ENCODE data around the gene SPATA45. TPM values are rescaled to one million over a fixed set of nuclear protein-coding genes. Genes with fewer than 3 reads are reported as not detected.

SPATA45 gene
- total and polyA plus RNA-seq, 3 experiments from 2014 or later = not detected

DNA sequence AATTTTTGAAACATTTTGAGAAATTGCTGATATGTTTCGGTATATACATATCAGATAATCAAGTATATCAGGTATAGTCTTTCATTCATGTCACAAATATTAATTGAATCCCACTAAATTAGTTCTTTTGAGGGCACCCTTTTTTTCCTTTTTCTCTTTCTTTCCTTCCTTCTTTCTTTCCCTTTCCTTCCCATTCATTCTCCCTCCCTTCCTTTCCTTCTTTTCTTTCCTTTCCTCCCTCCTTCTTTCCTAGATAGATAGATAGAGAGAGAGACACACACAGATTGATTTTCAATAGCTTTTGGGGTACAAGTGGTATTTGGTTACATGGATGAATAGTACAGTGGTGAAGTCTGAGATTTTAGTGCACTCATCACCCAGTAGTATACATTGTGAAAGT is 61.6 kb downstream of the SPATA45 start:
- Histone ChIP-seq H3K27ac (ENCODE audit: low read depth, low read length) (no peak overlapping the region), H3K4me3 (ENCODE audit: low read length) (no peak overlapping the region), H3K4me1 (ENCODE audit: insufficient read depth, low read length) (peaks cover 14% of the 10 kb centered on the region), H3K27me3 (ENCODE audit: insufficient read depth, low read length, poor library complexity, severe bottlenecking) (no peaks in the 10 kb centered on the region), H3K9me3 (ENCODE audit: low read length) (no peaks in the 10 kb centered on the region), H3K36me3 (ENCODE audit: insufficient read depth, low read length) (peaks cover 10% of the 10 kb centered on the region)
- Mint-ChIP-seq H3K36me3 (peaks cover 0 to 56% (median 12%) of the 10 kb centered on the region in 3 donors), H3K9me3 (no peaks in the 10 kb centered on the region), H3K27me3 (no peaks in the 10 kb centered on the region), H3K4me3 (no peak overlapping the region), H3K27ac (peak overlapping the region in 2 of 8 donors; percentile 85 to 95), H3K4me1 (peaks cover 10 to 26% (median 25%) of the 10 kb centered on the region in 3 donors)
- ChIA-PET CTCF (interaction anchor here (1.5 to 2.0 kb wide), 2 partner anchors 121 to 308 kb away, joined by 7 to 9 read pairs; no protein-coding TSS in a partner anchor), POLR2A (interaction anchor here (1.5 kb wide), 1 partner anchor 9 kb away, joined by 3 read pairs; no protein-coding TSS in a partner anchor)
- no peak for DNase-seq

- H3K27me3 Mint-ChIP-seq = no peaks in the 10 kb centered on the region
- no peak overlapping the region for H3K27ac ChIP-seq (ENCODE audit: low read depth, low read length)
- ChIA-PET CTCF (interaction anchor here (3.1 kb wide), 1 partner anchor 119 kb away, joined by 27 read pairs; no protein-coding TSS in a partner anchor), POLR2A (no interaction called here)
- H3K27me3 ChIP-seq (ENCODE audit: insufficient read depth, low read length, poor library complexity, severe bottlenecking) = no peaks in the 10 kb centered on the region
- peaks cover 5 to 15% (median 12%) of the 10 kb centered on the region in 3 donors for H3K4me1 Mint-ChIP-seq
- H3K4me3 ChIP-seq (ENCODE audit: low read length) = no peak overlapping the region
- peaks cover 10% of the 10 kb centered on the region for H3K36me3 ChIP-seq (ENCODE audit: insufficient read depth, low read length)
- no peaks in the 10 kb centered on the region for H3K9me3 Mint-ChIP-seq
- DNase-seq = no peak
- H3K4me1 ChIP-seq (ENCODE audit: insufficient read depth, low read length) = no peaks in the 10 kb centered on the region
- peaks cover 0 to 58% (median 12%) of the 10 kb centered on the region in 3 donors for H3K36me3 Mint-ChIP-seq
- H3K9me3 ChIP-seq (ENCODE audit: low read length) = no peaks in the 10 kb centered on the region
- H3K27ac Mint-ChIP-seq = peak overlapping the region in 1 of 8 donors; percentile 27
- H3K4me3 Mint-ChIP-seq = no peak overlapping the region
Observed at GRCh38 chr1:212783976-212784375, 63.5 kb downstream of the SPATA45 start.

DNA sequence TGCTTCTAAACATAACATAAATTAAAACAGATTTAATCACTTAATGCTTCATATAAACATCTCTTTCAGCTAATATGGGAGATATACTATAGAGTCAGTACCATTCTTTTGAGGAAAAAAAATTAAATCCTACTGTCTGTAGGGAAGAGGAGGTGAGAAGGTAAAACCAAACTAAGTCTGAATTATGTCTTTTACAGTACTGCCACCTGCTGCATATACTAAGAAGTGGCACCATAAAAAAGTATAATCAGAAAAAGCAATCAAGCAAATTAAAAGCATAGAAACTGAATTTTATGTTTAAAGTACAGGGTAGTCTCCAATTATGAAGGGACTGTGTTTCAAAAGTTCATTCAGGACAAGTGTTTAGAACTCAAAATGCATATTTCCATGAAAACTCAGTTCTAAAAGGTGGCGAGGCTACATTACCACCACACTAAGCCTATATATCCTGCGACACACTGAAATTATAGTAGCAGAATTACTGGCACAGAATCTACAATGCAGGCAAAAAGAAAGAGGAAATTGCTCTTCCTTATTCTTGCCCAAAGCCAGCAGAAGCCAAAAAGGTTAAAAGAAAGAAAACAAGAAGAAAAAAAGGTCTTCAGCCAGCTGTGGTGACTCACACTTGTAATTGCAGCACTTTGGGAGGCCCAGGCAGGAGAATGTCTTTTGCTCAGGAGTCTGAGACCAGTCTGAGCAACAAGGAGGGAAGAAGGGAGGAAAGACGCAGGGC is 64.9 kb downstream of the SPATA45 start:
- H3K4me3 Mint-ChIP-seq = peak overlapping the region in 1 of 7 donors; percentile 33

GRCh38 chr1:212781225-212781624 is 66.2 kb downstream of the SPATA45 start:
- H3K27me3 ChIP-seq (ENCODE audit: insufficient read depth, low read length, poor library complexity, severe bottlenecking) = no peaks in the 10 kb centered on the region
- no peaks in the 10 kb centered on the region for H3K27me3 Mint-ChIP-seq
- H3K9me3 Mint-ChIP-seq = no peaks in the 10 kb centered on the region
- no peak overlapping the region for H3K27ac ChIP-seq (ENCODE audit: low read depth, low read length)
- H3K36me3 ChIP-seq (ENCODE audit: insufficient read depth, low read length) = peaks cover 10% of the 10 kb centered on the region
- no peak overlapping the region for H3K4me3 Mint-ChIP-seq
- H3K36me3 Mint-ChIP-seq = peaks cover 0 to 60% (median 12%) of the 10 kb centered on the region in 3 donors
- ChIA-PET CTCF (interaction anchor here (1.0 to 3.1 kb wide), 5 partner anchors 114 to 304 kb away, joined by 3 to 27 read pairs (median 3); no protein-coding TSS in a partner anchor), POLR2A (interaction anchor here (0.9 kb wide), 1 partner anchor 11 kb away, joined by 3 read pairs; no protein-coding TSS in a partner anchor)
- H3K4me1 Mint-ChIP-seq = peaks cover 3 to 12% (median 6%) of the 10 kb centered on the region in 3 donors
- DNase-seq = no peak
- H3K4me3 ChIP-seq (ENCODE audit: low read length) = no peak overlapping the region
- H3K4me1 ChIP-seq (ENCODE audit: insufficient read depth, low read length) = no peaks in the 10 kb centered on the region
- H3K27ac Mint-ChIP-seq = no peak overlapping the region
- H3K9me3 ChIP-seq (ENCODE audit: low read length) = no peaks in the 10 kb centered on the region

More for the DNA sequence above, 64.9 kb downstream of the SPATA45 start:
- H3K4me3 ChIP-seq (ENCODE audit: low read length) = no peak overlapping the region
- peaks cover 0 to 64% (median 12%) of the 10 kb centered on the region in 3 donors for H3K36me3 Mint-ChIP-seq
- H3K27me3 ChIP-seq (ENCODE audit: insufficient read depth, low read length, poor library complexity, severe bottlenecking) = no peaks in the 10 kb centered on the region
- POLR2A ChIA-PET = no interaction called here
- no peaks in the 10 kb centered on the region for H3K4me1 ChIP-seq (ENCODE audit: insufficient read depth, low read length)
- H3K27ac Mint-ChIP-seq = peak overlapping the region in 3 of 8 donors; percentile 12 to 75 (median 46)
- no peaks in the 10 kb centered on the region for H3K27me3 Mint-ChIP-seq
- no peaks in the 10 kb centered on the region for H3K9me3 Mint-ChIP-seq
- DNase-seq = peak in 2 of 5 donors; percentile 6 to 23
- H3K36me3 ChIP-seq (ENCODE audit: insufficient read depth, low read length) = peaks cover 10% of the 10 kb centered on the region
- peaks cover 3 to 16% (median 6%) of the 10 kb centered on the region in 3 donors for H3K4me1 Mint-ChIP-seq
- CTCF ChIA-PET = interaction anchor here (0.9 to 3.1 kb wide), 8 partner anchors 10 to 306 kb away, joined by 3 to 27 read pairs (median 3); no protein-coding TSS in a partner anchor
- H3K27ac ChIP-seq (ENCODE audit: low read depth, low read length) = no peak overlapping the region
- H3K9me3 ChIP-seq (ENCODE audit: low read length) = no peaks in the 10 kb centered on the region

DNA sequence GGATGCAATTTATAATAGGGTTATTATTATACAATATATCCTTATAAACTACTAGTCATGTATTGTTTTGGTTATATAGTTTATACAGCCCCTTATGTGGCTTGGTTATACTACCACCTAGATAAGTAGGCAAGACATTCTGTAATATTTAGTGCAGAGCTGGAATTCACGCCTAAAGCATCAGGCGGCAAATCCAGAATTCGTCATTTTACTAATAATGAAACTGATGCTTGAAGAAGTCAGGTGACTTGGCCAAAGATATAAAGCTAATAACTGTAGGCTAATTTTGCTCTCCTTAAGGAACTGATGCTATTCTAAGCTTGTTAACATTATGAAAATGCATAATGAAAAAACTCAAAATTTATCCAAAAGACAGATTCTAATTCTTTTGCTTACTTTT is 66.7 kb downstream of the SPATA45 start:
- H3K27me3 ChIP-seq (ENCODE audit: insufficient read depth, low read length, poor library complexity, severe bottlenecking) = no peaks in the 10 kb centered on the region
- Mint-ChIP-seq H3K27me3 (no peaks in the 10 kb centered on the region), H3K36me3 (peaks cover 0 to 57% (median 12%) of the 10 kb centered on the region in 3 donors), H3K4me3 (no peak overlapping the region), H3K27ac (no peak overlapping the region), H3K4me1 (peaks cover 3 to 12% (median 6%) of the 10 kb centered on the region in 3 donors), H3K9me3 (no peaks in the 10 kb centered on the region)
- H3K4me3 ChIP-seq (ENCODE audit: low read length) = no peak overlapping the region
- H3K36me3 ChIP-seq (ENCODE audit: insufficient read depth, low read length) = peaks cover 10% of the 10 kb centered on the region
- no peaks in the 10 kb centered on the region for H3K9me3 ChIP-seq (ENCODE audit: low read length)
- DNase-seq = no peak
- ChIA-PET POLR2A (interaction anchor here (0.9 kb wide), 1 partner anchor 11 kb away, joined by 3 read pairs; no protein-coding TSS in a partner anchor), CTCF (interaction anchor here (1.0 to 1.1 kb wide), 2 partner anchors 116 to 287 kb away, joined by 3 to 5 read pairs; no protein-coding TSS in a partner anchor)
- H3K4me1 ChIP-seq (ENCODE audit: insufficient read depth, low read length) = no peaks in the 10 kb centered on the region
- H3K27ac ChIP-seq (ENCODE audit: low read depth, low read length) = no peak overlapping the region

Other genes starting within 250 kb of the SPATA45 start
- gene ATF3, start 238.9 kb downstream of the SPATA45 start, total RNA-seq = 10 to 100 TPM; 58.8 to 59.0 TPM
- gene ATF3, start 238.9 kb downstream of the SPATA45 start, polyA plus RNA-seq = not detected
- gene BATF3, start 147.8 kb downstream of the SPATA45 start, total RNA-seq = 100 to 1,000 TPM; 147 to 159 TPM
- gene BATF3, start 147.8 kb downstream of the SPATA45 start, polyA plus RNA-seq = 0.84 TPM
- gene NSL1, start 55.9 kb downstream of the SPATA45 start, total RNA-seq = 10 to 100 TPM; 39.5 to 42.0 TPM
- gene NSL1, start 55.9 kb downstream of the SPATA45 start, polyA plus RNA-seq = 53.2 TPM
- gene TATDN3, start 55.8 kb downstream of the SPATA45 start, total RNA-seq = 10 to 100 TPM; 18.0 to 18.5 TPM
- gene TATDN3, start 55.8 kb downstream of the SPATA45 start, polyA plus RNA-seq = 17.8 TPM
- 10 to 100 TPM; 11.7 to 14.9 TPM for gene FLVCR1, start 10.6 kb upstream of the SPATA45 start, total RNA-seq
- gene FLVCR1, start 10.6 kb upstream of the SPATA45 start, polyA plus RNA-seq = 4.0 TPM
- under 1 TPM; 0.07 to 0.18 TPM for gene VASH2, start 102.9 kb upstream of the SPATA45 start, total RNA-seq
- not detected for gene VASH2, start 102.9 kb upstream of the SPATA45 start, polyA plus RNA-seq
- 10 to 100 TPM; 41.2 to 42.5 TPM for gene ANGEL2, start 168.2 kb upstream of the SPATA45 start, total RNA-seq
- 32.1 TPM for gene ANGEL2, start 168.2 kb upstream of the SPATA45 start, polyA plus RNA-seq
- gene RPS6KC1, start 203.6 kb upstream of the SPATA45 start, total RNA-seq = 1 to 10 TPM; 7.4 to 8.2 TPM
- gene RPS6KC1, start 203.6 kb upstream of the SPATA45 start, polyA plus RNA-seq = 7.4 TPM